CD4-positive, alpha-beta T cell treated with Interleukin-15 for 4 hours (primary cell): ENCODE data around the gene P4HA1.

Experiments
- DNase-seq: peaks from one replicate; pipeline ENCODE4 v3.0.0-alpha.2; 2020; ENCODE audit warnings: low spot score

The P4HA1 gene

DNA sequence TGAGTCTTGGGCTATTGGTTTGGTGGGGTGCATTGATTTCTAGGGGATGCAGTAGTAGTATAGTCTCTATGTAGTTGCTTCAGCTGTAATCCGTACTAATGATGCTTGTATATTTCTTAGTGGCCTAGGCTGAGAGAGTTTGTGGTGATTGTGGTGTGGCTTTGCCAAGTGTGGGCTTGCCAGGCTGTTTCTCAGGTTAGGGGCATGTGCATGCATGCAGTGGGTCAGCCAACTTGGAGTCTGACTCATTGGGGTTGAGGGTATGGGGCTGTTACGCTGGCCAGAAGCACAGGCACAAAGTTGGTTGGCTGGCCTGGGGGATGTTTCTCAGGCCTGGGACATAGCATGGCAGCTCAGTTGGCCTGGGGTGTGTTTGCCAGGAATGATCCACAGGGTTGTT lies 116.3 kb downstream of the P4HA1 start:
- DNase-seq, result no peak

DNA sequence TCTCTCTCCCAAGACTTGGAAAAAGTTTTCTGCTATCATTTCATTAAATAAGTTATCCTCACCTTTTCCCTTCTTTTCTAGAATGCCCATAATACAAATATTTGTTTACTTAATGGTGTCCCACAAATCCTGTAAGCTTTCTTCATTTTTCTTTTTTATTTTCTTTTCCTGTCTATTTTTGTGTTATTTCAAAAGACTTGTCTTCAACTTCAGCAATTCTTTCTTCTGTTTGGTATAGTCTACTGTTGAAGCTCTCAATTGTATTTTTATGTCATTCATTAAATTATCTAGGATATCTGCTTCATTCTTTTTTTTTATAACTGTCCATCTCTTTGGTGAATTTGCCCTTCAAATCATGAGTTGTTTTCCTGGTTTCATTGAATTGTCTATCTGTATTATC lies 117.0 kb downstream of the P4HA1 start:
- no peak for DNase-seq

DNA sequence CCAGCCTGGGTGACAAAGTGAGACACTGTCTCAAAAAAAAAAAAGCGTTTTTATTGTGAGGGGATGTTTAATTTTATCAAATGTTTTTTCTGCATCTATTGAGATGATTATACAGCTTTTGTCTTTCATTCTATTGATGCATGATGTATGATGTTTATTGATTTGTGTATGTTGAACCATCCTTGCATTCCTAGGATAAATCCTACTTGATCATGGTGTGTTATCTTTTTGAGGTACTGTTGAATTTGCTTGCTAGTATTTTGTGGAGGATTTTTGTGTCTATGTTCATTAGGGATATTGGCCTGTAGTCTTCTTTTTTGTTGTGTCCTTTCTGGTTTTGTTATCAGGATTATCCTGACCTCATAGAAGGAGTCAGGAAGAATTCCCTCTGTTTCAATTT lies 119.8 kb downstream of the P4HA1 start:
- no peak for DNase-seq
